Breast epithelium (tissue), 3 donors: ENCODE measurements around the gene GPR61.

Experiments used
- POLR2AphosphoS5 ChIP-seq, 3 donors: sonication (generic); formaldehyde crosslinking; IDR thresholded peaks; one replicate each; pipeline ENCODE4 v1.6.1; 2017; ENCODE audit warnings: antibody characterized with exemption in 3 of 3
- TF ChIP-seq, protein P1 (sequence below), 3 donors: fragments of 450-650 bp; IDR thresholded peaks; one replicate each; pipeline ENCODE4 v1.5.1; 2016 to 2017; ENCODE audit warnings: antibody characterized with exemption in 3 of 3, mild to moderate bottlenecking in 3 of 3, moderate library complexity in 3 of 3

- TF ChIP-seq, protein P1, sequence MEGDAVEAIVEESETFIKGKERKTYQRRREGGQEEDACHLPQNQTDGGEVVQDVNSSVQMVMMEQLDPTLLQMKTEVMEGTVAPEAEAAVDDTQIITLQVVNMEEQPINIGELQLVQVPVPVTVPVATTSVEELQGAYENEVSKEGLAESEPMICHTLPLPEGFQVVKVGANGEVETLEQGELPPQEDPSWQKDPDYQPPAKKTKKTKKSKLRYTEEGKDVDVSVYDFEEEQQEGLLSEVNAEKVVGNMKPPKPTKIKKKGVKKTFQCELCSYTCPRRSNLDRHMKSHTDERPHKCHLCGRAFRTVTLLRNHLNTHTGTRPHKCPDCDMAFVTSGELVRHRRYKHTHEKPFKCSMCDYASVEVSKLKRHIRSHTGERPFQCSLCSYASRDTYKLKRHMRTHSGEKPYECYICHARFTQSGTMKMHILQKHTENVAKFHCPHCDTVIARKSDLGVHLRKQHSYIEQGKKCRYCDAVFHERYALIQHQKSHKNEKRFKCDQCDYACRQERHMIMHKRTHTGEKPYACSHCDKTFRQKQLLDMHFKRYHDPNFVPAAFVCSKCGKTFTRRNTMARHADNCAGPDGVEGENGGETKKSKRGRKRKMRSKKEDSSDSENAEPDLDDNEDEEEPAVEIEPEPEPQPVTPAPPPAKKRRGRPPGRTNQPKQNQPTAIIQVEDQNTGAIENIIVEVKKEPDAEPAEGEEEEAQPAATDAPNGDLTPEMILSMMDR (IDR thresholded peaks at IDR 0.05), result no peak
- no peak for TF ChIP-seq POLR2AphosphoS5 (IDR thresholded peaks at IDR 0.05)
These were observed 48.8 kb upstream of the GPR61 start for GRCh38 chr1:109490934-109491302.
